ENCODE data around the gene CDK18. TPM values are rescaled to one million over a fixed set of nuclear protein-coding genes. Genes with fewer than 3 reads are reported as not detected.
"Not testable (repeated sequence)": the region's sequence is repeated elsewhere in the genome, so short reads cannot be mapped to it uniquely, and the experiment has no call there.

The CDK18 gene
- total RNA-seq, 2 donors from 2014 or later: 5.8 to 5.9 TPM

DNA sequence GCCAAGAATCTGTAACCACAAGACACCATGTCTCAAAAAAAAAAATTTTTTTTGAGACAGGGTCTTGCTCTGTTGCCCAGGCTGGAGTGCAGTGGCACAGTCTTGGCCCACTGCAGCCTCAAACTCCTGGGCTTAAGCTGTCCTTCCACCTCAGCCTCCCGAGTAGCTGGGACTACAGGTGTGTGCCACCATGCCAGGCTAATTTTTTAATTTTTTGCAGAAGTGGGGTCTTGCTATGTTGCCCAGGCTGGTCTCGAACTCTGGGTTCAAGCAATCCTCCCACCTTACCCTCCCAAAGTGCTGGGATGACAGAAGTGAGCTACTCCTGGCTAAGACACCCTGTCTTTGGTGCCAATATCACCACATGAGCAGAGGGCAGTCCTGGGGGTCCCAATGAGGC, 25.5 kb upstream of the CDK18 start:
- DNase-seq (ENCODE audit: low spot score); intact Hi-C loops (cut with DNase I): not testable (repeated sequence)

DNA sequence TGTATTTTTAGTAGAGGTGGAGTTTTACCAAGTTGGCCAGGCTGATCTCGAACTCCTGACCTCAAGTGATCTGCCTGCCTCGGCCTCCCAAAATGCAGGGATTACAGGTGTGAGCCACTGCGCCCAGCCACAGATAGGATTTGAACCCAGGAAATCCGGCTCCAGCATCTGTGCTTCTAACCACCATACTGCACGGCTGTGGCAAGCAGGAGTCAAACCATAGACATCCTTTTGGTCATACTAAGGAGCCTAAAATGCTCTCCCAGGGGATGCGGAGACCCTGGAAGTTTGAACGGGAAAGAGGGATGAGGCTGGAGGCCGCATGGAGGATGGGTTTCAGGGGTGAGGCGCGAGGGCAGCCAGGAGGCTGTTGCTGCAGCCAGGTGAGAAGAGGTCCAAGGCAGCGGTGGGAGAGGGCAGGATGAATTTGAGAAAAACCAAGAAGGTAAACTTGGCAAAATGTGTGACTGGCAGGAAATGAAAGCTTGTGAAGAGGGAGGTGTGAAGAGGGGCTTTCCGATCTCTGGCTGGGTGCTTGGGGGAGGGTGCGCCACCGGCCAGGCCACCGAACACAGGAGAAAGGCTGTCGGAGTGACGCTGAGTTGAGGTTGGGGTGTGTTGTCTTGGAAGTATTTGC, 24.0 kb upstream of the CDK18 start:
- intact Hi-C loops (cut with DNase I): loop anchor here in 1 of 2 donors (10.0 kb wide), 1 partner anchor 126 kb away; the partner anchor contains the start of gene KLHDC8A
- DNase-seq (ENCODE audit: low spot score): no peak

GRCh38 chr1:205481218-205481617, 23.3 kb upstream of the CDK18 start:
- intact Hi-C loops (cut with DNase I): loop anchor here in 1 of 2 donors (10.0 kb wide), 1 partner anchor 126 kb away; the partner anchor contains the start of gene KLHDC8A
- DNase-seq (ENCODE audit: low spot score): no peak

DNA sequence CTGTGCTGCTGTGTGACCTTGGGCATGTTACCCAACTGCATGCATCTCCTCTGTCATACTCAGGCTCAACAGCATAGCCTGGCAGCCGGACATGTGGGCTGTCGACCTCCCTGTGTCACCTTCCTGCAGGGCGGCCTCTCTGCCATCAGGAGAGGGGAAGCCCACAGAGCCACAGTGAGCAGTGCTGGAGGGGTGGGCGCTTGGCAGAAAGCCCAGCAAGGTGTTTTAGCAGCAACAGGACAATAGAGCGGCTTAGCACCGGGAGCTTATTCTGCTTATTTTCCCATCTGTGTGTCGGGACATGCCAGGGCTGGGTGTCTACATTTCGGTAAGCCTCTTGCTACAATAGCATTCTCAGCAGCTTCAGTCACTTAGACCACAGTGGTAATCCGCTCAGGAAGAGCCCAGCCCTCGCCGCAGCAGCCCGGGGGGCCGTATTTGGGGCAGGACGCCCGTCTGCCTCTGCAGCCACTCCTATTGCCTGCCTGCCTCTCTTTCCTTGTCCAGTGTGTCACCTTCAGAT, 22.8 kb upstream of the CDK18 start:
- intact Hi-C loops (cut with DNase I): loop anchor here in 1 of 2 donors (10.0 kb wide), 1 partner anchor 127 kb away; the partner anchor contains the start of gene KLHDC8A
- DNase-seq (ENCODE audit: low spot score): no peak

- intact Hi-C loops (cut with DNase I): loop anchor here in 1 of 2 donors (10.0 kb wide), 1 partner anchor 128 kb away; the partner anchor contains the start of gene KLHDC8A
- not testable (repeated sequence) for DNase-seq (ENCODE audit: low spot score)
These were observed 21.9 kb upstream of the CDK18 start for GRCh38 chr1:205482587-205482986.

DNA sequence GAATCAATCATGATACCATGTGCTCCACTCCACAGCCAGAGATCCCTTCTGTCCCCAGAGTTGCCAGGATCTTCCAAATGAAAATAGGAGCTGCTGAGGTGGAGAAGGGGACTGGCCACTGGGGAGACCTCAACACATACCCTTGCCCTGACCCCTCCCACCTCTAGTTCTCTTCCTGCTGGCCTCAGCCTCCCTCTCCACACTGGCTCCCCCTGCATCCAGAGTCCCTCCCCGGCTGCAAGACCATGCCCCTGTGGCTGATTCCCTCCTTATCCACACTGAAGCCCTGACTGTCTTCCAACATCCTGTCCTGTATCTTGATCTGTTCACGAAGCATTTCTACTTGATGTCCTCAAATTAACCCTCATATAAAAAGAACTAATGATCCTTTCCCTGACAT, 21.1 kb upstream of the CDK18 start:
- no peak for DNase-seq (ENCODE audit: low spot score)
- intact Hi-C loops (cut with DNase I): loop anchor here in 1 of 2 donors (10.0 kb wide), 1 partner anchor 129 kb away; the partner anchor contains the start of gene KLHDC8A

- peak; percentile 86 for DNase-seq (ENCODE audit: low spot score)
- intact Hi-C loops (cut with DNase I): loop anchor here in 1 of 2 donors (10.0 kb wide), 1 partner anchor 130 kb away; the partner anchor contains the start of gene KLHDC8A
These were observed 19.2 kb upstream of the CDK18 start for GRCh38 chr1:205484985-205485967.

DNA sequence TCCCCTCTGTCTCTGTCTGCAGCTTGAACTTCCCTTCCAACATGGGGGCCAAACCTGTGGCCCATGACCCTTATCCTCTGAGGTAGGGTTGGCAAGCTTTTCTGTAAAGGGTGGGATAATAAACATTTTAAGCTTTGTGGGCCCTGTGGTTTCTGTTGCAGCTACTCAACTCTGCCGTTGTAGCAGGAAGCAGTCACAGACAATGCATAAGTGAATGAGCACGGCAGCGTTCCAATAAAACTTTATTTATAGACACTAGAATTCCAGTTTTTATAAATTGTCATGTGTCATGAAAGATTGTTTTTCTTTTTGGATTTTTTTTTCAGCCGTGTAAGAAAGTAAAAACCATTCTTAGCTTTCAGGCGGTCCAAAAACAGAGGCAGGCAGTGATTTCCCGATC, 18.2 kb upstream of the CDK18 start:
- DNase-seq (ENCODE audit: low spot score): no peak
- intact Hi-C loops (cut with DNase I): loop anchor here in 1 of 2 donors (10.0 kb wide), 1 partner anchor 131 kb away; the partner anchor contains the start of gene KLHDC8A

DNA sequence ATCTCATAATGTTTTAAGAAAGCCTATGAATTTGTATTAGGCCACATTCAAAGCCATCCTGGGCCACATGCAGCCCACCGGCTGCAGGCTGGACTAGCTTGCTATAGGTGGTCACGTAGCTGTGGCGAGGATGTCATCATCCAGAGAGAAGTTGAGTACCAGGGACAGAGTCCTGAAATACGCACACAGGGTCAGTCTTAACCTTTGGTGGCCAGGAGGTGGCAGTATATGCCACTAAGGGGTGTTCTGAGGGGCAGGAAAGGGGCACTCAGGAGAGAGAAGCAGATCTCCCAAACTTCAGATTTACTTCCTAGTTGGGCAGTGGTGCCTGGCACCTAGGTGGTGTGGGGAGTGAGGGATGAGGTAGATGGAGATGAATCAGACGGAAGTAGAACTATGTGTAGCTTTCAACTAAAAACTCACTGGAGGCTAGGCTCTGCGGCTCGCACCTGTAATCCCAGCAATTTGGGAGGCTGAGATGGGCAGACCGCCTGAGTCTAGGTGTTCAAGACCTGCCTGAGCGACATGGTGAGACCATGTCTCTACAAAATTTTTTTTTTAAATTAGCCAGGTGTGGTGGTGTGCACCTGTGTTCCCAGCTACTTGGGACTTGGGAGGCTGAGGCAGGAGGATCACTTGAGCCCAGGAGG, 16.3 kb upstream of the CDK18 start:
- intact Hi-C loops (cut with DNase I): loop anchor here in 1 of 2 donors (10.0 kb wide), 1 partner anchor 133 kb away; the partner anchor contains the start of gene KLHDC8A
- DNase-seq (ENCODE audit: low spot score): no peak

- intact Hi-C loops (cut with DNase I): loop anchor here in 1 of 2 donors (2.0 kb wide), 1 partner anchor 31 kb away; no protein-coding TSS in a partner anchor
- DNase-seq (ENCODE audit: low spot score): no peak
These were observed 12.7 kb upstream of the CDK18 start for GRCh38 chr1:205491794-205492193.

DNA sequence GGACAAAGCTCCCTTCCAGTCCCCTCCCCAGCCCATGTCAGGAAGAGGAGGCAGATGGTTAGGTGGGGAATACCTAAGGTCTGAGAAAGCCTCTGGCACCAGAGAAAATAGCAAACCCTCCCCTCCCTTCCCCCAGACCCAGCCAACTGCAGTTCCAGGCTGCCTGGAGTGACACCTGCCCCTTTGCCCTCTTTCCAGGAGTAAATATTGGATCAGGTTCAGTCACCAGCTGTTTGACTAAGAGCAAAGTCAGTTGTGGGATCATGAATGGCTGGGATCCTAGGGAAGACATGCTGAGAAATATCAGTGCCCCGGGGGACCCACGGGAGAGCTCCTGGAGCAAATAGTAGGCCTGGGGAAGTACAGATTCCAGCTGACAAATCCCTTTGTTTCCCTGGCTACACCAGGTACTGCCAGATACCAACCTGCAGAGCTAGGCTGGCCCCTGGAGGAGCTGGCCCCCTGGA, 12.2 kb upstream of the CDK18 start:
- no peak for DNase-seq (ENCODE audit: low spot score)
- intact Hi-C loops (cut with DNase I): no loop called here

DNA sequence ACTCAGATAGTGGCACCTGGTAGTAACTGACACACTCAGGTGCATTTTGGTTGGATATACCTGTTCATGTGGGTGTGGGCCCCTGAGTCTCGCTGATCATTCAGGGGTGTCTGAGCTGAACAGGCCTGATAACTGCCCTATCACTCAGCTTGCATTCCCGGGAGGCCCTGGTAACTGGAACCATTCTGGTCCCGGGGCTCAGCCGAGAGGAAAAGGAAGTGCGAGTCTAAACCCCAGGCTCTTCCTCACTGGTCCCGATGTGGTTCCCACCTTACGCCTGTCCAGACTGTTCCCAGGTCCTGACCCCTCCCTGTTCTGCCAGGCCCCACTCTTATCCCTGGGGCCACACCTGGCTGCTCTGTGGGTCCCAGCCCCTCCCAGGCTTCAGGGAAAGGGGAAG, 11.7 kb upstream of the CDK18 start:
- intact Hi-C loops (cut with DNase I): no loop called here
- DNase-seq (ENCODE audit: low spot score): no peak

DNA sequence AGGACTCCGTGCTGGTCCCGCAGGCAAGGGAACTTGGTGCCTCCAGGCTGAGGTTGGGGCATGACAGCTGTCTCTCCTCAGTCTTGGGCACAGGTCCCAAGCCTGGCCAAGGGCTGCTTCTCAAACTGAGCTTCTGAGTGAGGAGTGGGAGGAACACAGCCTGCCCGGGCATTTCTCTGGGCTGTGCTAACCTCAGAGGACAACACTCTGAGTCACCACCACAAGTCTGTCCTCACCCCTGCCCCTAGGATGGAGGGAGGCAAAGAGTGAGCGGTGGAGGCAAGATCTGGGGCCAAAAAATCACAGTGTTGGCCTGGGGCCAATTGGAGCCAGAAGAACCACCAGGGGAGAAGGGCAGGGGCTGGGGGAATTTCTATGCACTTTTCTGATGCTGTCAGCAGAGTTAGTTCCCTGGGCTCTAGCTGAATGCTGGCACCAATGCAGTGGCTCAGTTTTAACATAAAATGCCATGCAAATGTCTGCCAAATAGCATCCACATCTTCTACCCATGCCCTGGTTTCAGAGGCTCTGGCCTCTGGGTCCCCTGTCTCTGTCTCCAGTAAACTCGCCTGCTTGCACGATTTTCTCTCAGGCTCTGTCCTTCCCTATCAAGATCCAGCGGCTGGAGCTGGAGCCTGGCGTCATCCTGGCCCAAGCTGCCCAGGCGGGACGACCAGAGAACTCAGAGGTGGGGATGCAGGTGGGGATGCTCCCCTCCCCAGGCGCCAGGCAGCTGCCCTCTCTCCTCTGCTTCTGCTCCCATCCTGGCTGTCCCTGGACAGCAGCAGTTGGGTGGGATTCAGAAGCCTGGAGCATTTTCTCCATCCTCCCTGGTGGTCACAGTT, 11.0 kb upstream of the CDK18 start:
- DNase-seq (ENCODE audit: low spot score): no peak
- intact Hi-C loops (cut with DNase I): no loop called here

DNA sequence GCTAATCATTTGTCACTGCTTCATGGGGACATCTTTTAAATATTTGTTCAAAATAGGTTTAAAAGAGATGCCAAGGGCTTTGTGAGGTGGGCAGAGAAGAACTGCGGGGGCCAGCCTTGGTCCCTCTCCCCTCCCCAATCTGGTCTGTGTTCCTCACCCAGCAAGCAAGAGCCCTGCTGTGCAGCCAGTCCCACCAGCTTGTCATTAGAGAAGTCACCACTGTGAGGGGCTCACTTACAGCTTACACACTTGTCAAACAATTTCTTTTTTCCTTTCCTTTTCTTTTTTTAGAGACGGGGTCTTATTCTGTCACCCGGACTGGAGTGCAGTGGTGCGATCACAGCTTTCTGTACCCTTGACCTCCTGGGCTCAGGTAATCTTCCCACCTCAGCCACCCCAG, 10.4 kb upstream of the CDK18 start:
- DNase-seq (ENCODE audit: low spot score): no peak

DNA sequence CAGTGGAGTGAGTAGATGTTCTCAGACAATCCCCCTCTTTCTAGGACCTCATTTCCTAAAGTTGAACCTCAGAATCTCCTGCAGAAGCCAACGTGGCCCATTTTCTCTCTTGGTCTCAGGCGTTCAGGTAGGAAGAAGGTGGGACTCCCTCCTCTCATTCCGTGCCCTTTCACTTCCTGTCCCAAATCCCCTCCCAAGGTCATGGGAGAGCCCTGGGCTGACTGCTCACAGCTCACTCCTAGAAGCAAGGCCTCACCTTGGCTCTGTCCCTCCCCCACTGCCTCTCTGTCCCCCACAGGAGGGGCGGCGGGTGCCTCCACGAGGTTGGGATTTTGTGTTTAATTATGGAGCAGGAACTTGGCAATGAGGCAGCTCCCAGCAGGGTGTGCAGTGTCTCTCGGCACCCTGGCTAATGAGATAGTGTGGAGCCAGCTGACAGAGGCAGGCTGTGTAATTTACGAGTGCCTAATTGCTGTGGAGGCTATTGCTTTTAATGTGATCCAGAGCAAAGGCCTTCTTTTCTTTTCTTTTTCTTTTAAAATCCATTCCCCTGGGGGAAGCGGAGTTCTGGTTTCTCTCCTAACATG, 9.1 kb upstream of the CDK18 start:
- no peak for DNase-seq (ENCODE audit: low spot score)
- intact Hi-C loops (cut with DNase I): no loop called here

More for the DNA sequence above, 10.4 kb upstream of the CDK18 start:
- intact Hi-C loops (cut with DNase I): no loop called here

DNA sequence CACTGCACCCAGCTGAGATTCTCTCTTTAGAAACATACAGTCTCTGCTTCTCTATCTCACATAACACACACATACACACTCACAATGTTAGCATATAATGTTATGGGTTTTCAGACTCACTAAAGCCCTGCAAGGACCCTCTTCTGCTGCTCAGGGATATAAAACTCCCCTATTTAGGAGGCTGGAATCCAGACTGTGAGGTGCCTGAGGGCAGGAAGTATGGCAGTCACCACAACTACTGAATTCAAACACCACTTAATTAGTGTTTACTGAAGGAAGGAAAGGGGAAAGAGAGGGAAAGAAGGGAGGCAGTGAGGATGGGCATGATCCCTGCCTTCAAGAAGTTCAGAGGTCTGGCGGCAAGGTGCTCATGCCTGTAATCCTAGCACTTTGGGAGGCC, 7.8 kb upstream of the CDK18 start:
- intact Hi-C loops (cut with DNase I): no loop called here
- DNase-seq (ENCODE audit: low spot score): no peak

GRCh38 chr1:205497351-205497750, 7.1 kb upstream of the CDK18 start:
- no peak for DNase-seq (ENCODE audit: low spot score)
- intact Hi-C loops (cut with DNase I): no loop called here

GRCh38 chr1:205499789-205500188, 4.7 kb upstream of the CDK18 start:
- DNase-seq (ENCODE audit: low spot score): no peak
- intact Hi-C loops (cut with DNase I): no loop called here
